Smooth muscle cell of the pulmonary artery (primary cell): ENCODE data around the gene FZD4. TPM values are rescaled to one million over a fixed set of nuclear protein-coding genes. Genes with fewer than 3 reads are reported as not detected.

Experiments
- total RNA-seq: library from RNA; depleted of rRNA; stranded (reverse); fragments of >200 nt; gene quantifications from 2 replicates; pipeline ENCODE4 v1.2.3, GENCODE V29; 2014

Gene FZD4
- total RNA-seq: 29.6 and 47.0 TPM in 2 replicates

GRCh38 chr11:86955361-86956120, at the start of gene FZD4:
Gene FZD4 (minus strand): TSS chr11:86955395. CDS start chr11:86955085, 310 bp downstream.

Other genes starting within 250 kb of the FZD4 start
- 629 and 657 TPM in 2 replicates for gene PRSS23, start 154.9 kb downstream of the FZD4 start, total RNA-seq
- 19.8 and 25.3 TPM in 2 replicates for gene TMEM135, start 82.5 kb upstream of the FZD4 start, total RNA-seq